Skeletal muscle tissue (tissue), 4 donors: ENCODE data around the gene DMD. TPM values are rescaled to one million over a fixed set of nuclear protein-coding genes. Genes with fewer than 3 reads are reported as not detected.
"Not testable (repeated sequence)": the region's sequence is repeated elsewhere in the genome, so short reads cannot be mapped to it uniquely, and the experiment has no call there.

Experiments used
- H3K27ac ChIP-seq: one replicate; pipeline ENCODE4 v1.7.0; 2013; ENCODE audit warnings: mild to moderate bottlenecking, low read depth, low read length, inconsistent platforms
- H3K27me3 ChIP-seq, 3 donors: one replicate each; pipeline ENCODE4 v1.7.0; 2013; ENCODE audit warnings: low read length in 3 of 3; ENCODE audit not compliant: control insufficient read depth in 3 of 3, insufficient read depth in 3 of 3
- H3K36me3 ChIP-seq, 3 donors: one replicate each; pipeline ENCODE4 v1.7.0; 2013; ENCODE audit warnings: low read length in 3 of 3; ENCODE audit not compliant: control insufficient read depth in 3 of 3, insufficient read depth in 3 of 3
- H3K4me1 ChIP-seq, 3 donors: one replicate each; pipeline ENCODE4 v1.7.0; 2013; ENCODE audit warnings: low read length in 3 of 3, mild to moderate bottlenecking in 3 of 3; ENCODE audit not compliant: control insufficient read depth in 3 of 3, insufficient read depth in 3 of 3
- H3K4me3 ChIP-seq, 3 donors: one replicate each; pipeline ENCODE4 v1.7.0; 2013; ENCODE audit warnings: low read length in 3 of 3
- H3K9ac ChIP-seq, 3 donors: one replicate each; pipeline ENCODE4 v1.7.0; 2013; ENCODE audit warnings: low read length in 3 of 3, mild to moderate bottlenecking in 3 of 3, moderate library complexity in 2 of 3, low read depth in 1 of 3
- H3K9me3 ChIP-seq, 3 donors: one replicate each; pipeline ENCODE4 v1.7.0; 2013; ENCODE audit warnings: low read length in 3 of 3; ENCODE audit not compliant: control insufficient read depth in 3 of 3
- total RNA-seq: library from RNA; depleted of rRNA; stranded (reverse); fragments of >200 nt; gene quantifications from one replicate; pipeline ENCODE4 v1.2.3, GENCODE V29; 2014
- donor health status: Osteomylitis.

DMD gene
- total RNA-seq, 1 donor from 2014 or later = 190 TPM

- Histone ChIP-seq H3K9ac (no peak overlapping the region), H3K27me3 (no peaks in the 10 kb centered on the region), H3K4me3 (no peak overlapping the region), H3K27ac (no peak overlapping the region), H3K9me3 (no peaks in the 10 kb centered on the region), H3K4me1 (peaks cover 0 to 5% (median 4%) of the 10 kb centered on the region in 3 donors), H3K36me3 (peaks cover 0 to 6% (median 2%) of the 10 kb centered on the region in 3 donors)
These were observed 133.1 kb downstream of the DMD start for GRCh38 chrX:33078273-33078672.

- H3K4me3 ChIP-seq, H3K9ac ChIP-seq, H3K9me3 ChIP-seq, H3K27me3 ChIP-seq, H3K4me1 ChIP-seq, H3K36me3 ChIP-seq, H3K27ac ChIP-seq: not testable (repeated sequence)
These were observed 137.7 kb downstream of the DMD start for GRCh38 chrX:33073660-33074059.

- Histone ChIP-seq H3K9ac (no peak overlapping the region), H3K4me3 (no peak overlapping the region), H3K9me3 (no peaks in the 10 kb centered on the region), H3K27ac (no peak overlapping the region), H3K27me3 (no peaks in the 10 kb centered on the region), H3K4me1 (peaks cover 0 to 4% (median 0%) of the 10 kb centered on the region in 3 donors), H3K36me3 (no peaks in the 10 kb centered on the region)
These were observed 145.9 kb downstream of the DMD start for GRCh38 chrX:33065415-33065814.

- Histone ChIP-seq H3K27ac (no peak overlapping the region), H3K9ac (no peak overlapping the region), H3K4me3 (no peak overlapping the region), H3K36me3 (no peaks in the 10 kb centered on the region), H3K4me1 (no peaks in the 10 kb centered on the region), H3K9me3 (no peaks in the 10 kb centered on the region), H3K27me3 (no peaks in the 10 kb centered on the region)
These were observed 149.3 kb downstream of the DMD start for GRCh38 chrX:33062041-33062440.

GRCh38 chrX:33053001-33053400 lies 158.3 kb downstream of the DMD start:
- H3K9me3 ChIP-seq = no peaks in the 10 kb centered on the region

GRCh38 chrX:33045882-33046281 lies 165.5 kb downstream of the DMD start:
- H3K4me3 ChIP-seq = no peak overlapping the region
- no peaks in the 10 kb centered on the region for H3K36me3 ChIP-seq
- H3K27ac ChIP-seq = no peak overlapping the region
- no peak overlapping the region for H3K9ac ChIP-seq
- peaks cover 0 to 2% (median 0%) of the 10 kb centered on the region in 3 donors for H3K4me1 ChIP-seq
- no peaks in the 10 kb centered on the region for H3K27me3 ChIP-seq
- H3K9me3 ChIP-seq = no peaks in the 10 kb centered on the region

More at GRCh38 chrX:33053001-33053400, 158.3 kb downstream of the DMD start:
- H3K36me3 ChIP-seq = no peaks in the 10 kb centered on the region
- no peaks in the 10 kb centered on the region for H3K27me3 ChIP-seq
- H3K27ac ChIP-seq = no peak overlapping the region
- no peaks in the 10 kb centered on the region for H3K4me1 ChIP-seq
- no peak overlapping the region for H3K9ac ChIP-seq
- H3K4me3 ChIP-seq = no peak overlapping the region

- Histone ChIP-seq H3K4me1 (peaks cover 0 to 2% (median 0%) of the 10 kb centered on the region in 3 donors), H3K27ac (no peak overlapping the region)
These were observed 166.1 kb downstream of the DMD start for GRCh38 chrX:33045245-33045644.

GRCh38 chrX:33041141-33041540 lies 170.2 kb downstream of the DMD start:
- Histone ChIP-seq H3K4me1 (peaks cover 0 to 2% (median 0%) of the 10 kb centered on the region in 3 donors), H3K36me3 (no peaks in the 10 kb centered on the region), H3K27me3 (no peaks in the 10 kb centered on the region), H3K4me3 (no peak overlapping the region), H3K9ac (no peak overlapping the region), H3K9me3 (no peaks in the 10 kb centered on the region), H3K27ac (no peak overlapping the region)

More at GRCh38 chrX:33045245-33045644, 166.1 kb downstream of the DMD start:
- Histone ChIP-seq H3K4me3 (no peak overlapping the region), H3K36me3 (no peaks in the 10 kb centered on the region), H3K9me3 (no peaks in the 10 kb centered on the region), H3K27me3 (no peaks in the 10 kb centered on the region), H3K9ac (no peak overlapping the region)

- H3K27ac ChIP-seq = peak overlapping the region; percentile 31
- H3K4me1 ChIP-seq = peaks cover 0 to 6% (median 2%) of the 10 kb centered on the region in 3 donors
- no peaks in the 10 kb centered on the region for H3K36me3 ChIP-seq
- no peaks in the 10 kb centered on the region for H3K9me3 ChIP-seq
- H3K9ac ChIP-seq = no peak overlapping the region
- H3K4me3 ChIP-seq = no peak overlapping the region
- H3K27me3 ChIP-seq = no peaks in the 10 kb centered on the region
These were observed 178.6 kb downstream of the DMD start for GRCh38 chrX:33032700-33033099.

- Histone ChIP-seq H3K27me3 (no peaks in the 10 kb centered on the region), H3K27ac (no peak overlapping the region), H3K4me3 (no peak overlapping the region), H3K4me1 (no peaks in the 10 kb centered on the region), H3K36me3 (no peaks in the 10 kb centered on the region), H3K9me3 (no peaks in the 10 kb centered on the region), H3K9ac (no peak overlapping the region)
These were observed 196.4 kb downstream of the DMD start for GRCh38 chrX:33014949-33015348.

GRCh38 chrX:33014086-33014485 lies 197.3 kb downstream of the DMD start:
- Histone ChIP-seq H3K36me3 (no peaks in the 10 kb centered on the region), H3K4me1 (no peaks in the 10 kb centered on the region), H3K27ac (no peak overlapping the region), H3K9ac (no peak overlapping the region), H3K4me3 (no peak overlapping the region), H3K9me3 (no peaks in the 10 kb centered on the region), H3K27me3 (no peaks in the 10 kb centered on the region)
